Fibroblast of villous mesenchyme (primary cell): ENCODE measurements around the gene RGPD4. TPM values are rescaled to one million over a fixed set of nuclear protein-coding genes. Genes with fewer than 3 reads are reported as not detected.
"Not testable (repeated sequence)": the region's sequence is repeated elsewhere in the genome, so short reads cannot be mapped to it uniquely, and the experiment has no call there.

Experiments
- DNase-seq: peaks from one replicate; pipeline ENCODE4 v3.0.0-alpha.2; 2010; ENCODE audit warnings: low read depth
- H3K4me3 ChIP-seq: 2 replicates; pipeline ENCODE4 v1.5.1; 2011; ENCODE audit warnings: low read depth, mild to moderate bottlenecking, low read length
- total RNA-seq: library from RNA; depleted of rRNA; stranded (reverse); fragments of >200 nt; gene quantifications from 2 replicates; pipeline ENCODE4 v1.2.3, GENCODE V29; 2012
- TF ChIP-seq, protein P1 (sequence below): IDR thresholded peaks from 2 replicates; pipeline ENCODE4 v1.5.1; 2012; ENCODE audit warnings: low read depth, mild to moderate bottlenecking, low read length; ENCODE audit not compliant: insufficient read depth

RGPD4 gene
- not detected in 2 replicates for total RNA-seq

DNA sequence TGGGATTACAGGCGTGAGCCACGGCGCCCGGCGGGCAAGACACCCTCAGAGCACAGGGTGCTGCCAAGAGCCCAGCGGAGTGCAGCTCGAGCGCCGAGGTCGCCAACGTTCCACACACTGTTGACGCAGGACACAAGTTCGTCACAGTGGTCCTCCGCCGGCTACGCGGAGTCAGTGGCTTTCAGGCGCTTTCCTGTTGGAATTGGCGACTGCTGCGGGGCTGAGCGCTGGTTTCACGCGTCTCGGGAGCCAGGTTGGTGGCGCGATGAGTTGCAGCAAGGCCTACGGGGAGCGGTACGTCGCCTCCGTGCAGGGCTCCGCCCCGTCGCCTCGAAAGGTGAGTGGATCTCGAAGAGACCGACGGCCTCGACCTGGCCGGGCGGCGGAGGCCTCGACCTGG is at the start of gene RGPD4:
TSS of gene RGPD4 (plus strand) at position 144 of the 400 bp plus-strand sequence. CDS start at position 266, 122 bp downstream.
- not testable (repeated sequence) for DNase-seq, H3K4me3 ChIP-seq

DNA sequence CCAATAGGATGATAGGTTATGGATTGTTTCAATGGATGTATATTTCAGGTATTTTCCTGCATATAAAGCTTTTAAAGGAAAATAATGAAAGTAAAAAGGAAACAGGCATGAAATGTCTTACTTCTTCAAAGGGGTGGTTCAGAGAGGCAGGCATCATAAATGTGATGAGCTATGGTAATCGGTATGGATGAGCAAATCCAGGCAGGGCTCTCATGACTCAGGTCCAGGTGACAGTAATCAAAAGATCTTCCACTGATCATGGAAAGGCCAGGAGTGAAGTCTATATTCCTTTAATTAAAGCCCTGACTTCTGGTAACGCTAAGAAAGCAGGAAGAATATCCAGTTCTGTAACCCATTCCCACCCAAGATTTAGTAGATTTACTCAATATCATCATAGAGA is 48.7 kb upstream of the RGPD4 start:
- TF ChIP-seq, protein P1, sequence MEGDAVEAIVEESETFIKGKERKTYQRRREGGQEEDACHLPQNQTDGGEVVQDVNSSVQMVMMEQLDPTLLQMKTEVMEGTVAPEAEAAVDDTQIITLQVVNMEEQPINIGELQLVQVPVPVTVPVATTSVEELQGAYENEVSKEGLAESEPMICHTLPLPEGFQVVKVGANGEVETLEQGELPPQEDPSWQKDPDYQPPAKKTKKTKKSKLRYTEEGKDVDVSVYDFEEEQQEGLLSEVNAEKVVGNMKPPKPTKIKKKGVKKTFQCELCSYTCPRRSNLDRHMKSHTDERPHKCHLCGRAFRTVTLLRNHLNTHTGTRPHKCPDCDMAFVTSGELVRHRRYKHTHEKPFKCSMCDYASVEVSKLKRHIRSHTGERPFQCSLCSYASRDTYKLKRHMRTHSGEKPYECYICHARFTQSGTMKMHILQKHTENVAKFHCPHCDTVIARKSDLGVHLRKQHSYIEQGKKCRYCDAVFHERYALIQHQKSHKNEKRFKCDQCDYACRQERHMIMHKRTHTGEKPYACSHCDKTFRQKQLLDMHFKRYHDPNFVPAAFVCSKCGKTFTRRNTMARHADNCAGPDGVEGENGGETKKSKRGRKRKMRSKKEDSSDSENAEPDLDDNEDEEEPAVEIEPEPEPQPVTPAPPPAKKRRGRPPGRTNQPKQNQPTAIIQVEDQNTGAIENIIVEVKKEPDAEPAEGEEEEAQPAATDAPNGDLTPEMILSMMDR, result no peak
- no peak overlapping the region for H3K4me3 ChIP-seq
- no peak for DNase-seq

DNA sequence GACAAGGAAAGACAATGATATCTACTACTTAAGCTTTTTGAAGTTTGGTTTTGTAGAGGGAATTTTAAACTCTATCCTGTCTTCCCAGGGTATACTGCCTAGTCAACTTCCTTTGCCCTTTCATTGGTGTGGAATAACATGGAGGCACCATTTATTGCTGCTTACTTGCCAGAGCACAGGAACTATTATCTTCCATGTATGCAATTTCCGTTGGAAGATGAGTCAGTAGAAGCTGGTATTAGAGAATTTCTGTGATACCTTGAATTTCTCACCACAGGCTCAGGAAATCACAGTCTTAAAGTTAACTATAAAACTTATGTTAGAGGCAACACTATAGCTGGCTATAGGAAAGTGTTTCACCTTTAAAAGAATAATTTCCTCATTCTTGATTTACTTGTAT is 40.9 kb upstream of the RGPD4 start:
- DNase-seq, result no peak
- TF ChIP-seq, protein P1, result no peak
- no peak overlapping the region for H3K4me3 ChIP-seq

DNA sequence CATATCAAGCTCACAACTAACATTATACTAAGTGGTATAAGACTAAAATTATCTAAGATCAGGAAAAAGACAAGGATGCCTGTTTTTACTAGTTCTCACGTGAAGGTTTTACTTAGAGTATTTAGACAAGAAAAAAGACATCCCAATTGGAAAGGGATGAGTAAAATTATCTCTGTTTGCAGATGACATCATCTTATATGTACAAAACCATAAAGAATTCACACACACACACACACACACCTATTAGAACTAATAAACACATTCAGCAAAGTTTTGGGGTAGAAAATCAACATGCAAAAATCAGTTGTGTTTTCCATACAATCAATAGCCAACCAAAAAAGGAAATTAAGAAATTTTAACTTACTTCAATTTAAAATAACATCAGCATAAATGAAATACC is 35.9 kb upstream of the RGPD4 start:
- TF ChIP-seq, protein P1, result no peak
- H3K4me3 ChIP-seq, result no peak overlapping the region
- DNase-seq, result no peak

DNA sequence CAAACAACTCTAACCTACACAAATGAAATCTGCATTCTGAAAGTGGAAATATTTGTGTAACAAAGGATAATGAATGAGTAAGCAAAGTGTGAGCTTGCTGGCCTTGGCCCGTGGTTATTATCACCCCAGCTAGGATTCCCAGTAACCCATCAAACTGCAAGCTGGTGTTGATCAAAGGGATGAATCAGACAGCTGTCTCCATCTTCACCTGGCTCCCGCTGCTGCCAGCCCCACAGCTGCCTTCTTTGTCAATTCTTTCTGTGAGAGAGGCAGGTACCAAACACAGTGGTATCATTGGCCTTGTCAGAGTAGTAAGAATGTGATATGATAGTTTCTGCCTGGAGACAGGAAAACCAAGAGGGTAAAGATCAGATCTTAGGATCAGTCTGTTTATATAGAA is 25.2 kb upstream of the RGPD4 start:
- TF ChIP-seq, protein P1, result no peak
- no peak overlapping the region for H3K4me3 ChIP-seq
- DNase-seq, result no peak

DNA sequence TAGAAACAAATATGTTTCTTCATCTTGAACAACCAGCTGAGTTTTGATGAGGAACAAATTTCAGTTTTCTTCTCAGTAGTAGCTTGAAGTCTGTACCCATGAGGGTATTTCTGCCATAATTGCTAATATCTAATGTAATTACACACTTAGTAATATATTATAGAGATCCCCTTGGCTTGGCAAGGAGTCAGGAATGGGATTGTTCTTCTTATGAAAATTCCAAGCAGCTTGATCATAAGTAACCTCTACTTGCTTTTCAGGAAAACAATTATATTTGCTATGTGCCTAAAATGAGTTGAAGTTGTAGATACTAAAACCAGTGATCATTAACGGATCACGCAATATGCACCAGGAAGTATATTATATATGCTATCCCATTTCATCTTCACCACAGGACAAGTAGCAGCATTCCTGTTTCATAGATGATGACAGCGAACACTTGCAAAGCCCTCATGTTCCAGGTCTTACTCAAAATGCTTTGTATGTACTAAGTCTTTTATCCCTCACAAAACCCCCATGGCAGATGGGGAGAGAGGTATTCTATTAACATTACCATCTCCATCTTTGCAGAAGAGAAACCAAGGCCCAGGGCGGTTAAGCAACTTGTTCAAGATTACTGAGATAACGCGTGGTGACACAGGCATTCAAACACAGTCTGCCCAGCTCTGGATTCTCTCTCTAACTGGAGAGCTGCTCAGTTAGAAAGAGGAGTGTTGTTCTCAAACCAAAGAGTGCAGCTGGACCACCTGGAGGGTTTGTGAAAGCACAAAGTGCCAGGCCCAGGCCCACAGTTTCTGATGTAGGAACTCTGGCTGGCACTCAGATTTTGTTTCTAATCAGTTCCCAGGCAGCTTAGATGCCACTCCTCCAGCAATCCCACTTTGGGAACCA is 21.8 kb upstream of the RGPD4 start:
- TF ChIP-seq, protein P1, result no peak
- H3K4me3 ChIP-seq, result no peak overlapping the region
- no peak for DNase-seq

DNA sequence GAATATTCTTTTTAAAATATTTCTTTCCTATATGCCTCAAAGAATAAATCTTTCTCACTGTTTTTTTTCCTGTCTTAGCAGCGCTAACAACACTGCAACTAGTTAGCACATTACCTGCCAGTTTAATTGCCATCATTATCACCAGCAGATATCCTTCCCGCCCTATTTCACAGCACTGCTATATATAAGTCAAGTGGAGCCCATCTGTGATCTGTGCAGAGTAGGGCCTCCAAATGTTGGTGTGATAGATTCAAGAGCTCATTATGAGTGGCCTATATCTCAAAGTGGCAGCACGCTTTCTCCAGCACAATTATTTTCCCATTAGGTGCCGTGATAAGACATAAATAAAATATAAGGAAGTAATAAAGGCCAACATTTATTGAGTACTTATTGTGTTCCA is 19.8 kb upstream of the RGPD4 start:
- TF ChIP-seq, protein P1, result no peak
- DNase-seq, result no peak
- no peak overlapping the region for H3K4me3 ChIP-seq
